HCT116 (cell line): Measurements from ENCODE around the gene ERC2.

Source experiments
- CBX3 ChIP-seq: IDR thresholded peaks from 2 replicates; pipeline ENCODE4 v1.6.1; 2012; ENCODE audit warnings: low read depth
- CTCF ChIP-seq, 3 experiments: fragments of 200-600 bp in 1 of 3; sonication (generic) in 1 of 3; IDR thresholded peaks in 2 of 3; conservative IDR thresholded peaks in 1 of 3; 2 replicates each; pipeline ENCODE4 v1.5.1; 2012 to 2017; ENCODE audit warnings: low read depth in 2 of 3, low read length in 2 of 3, antibody characterized with exemption in 1 of 3, borderline replicate concordance in 1 of 3, control low read depth in 1 of 3, mild to moderate bottlenecking in 1 of 3, mixed read lengths in 1 of 3, mixed run types in 1 of 3, moderate library complexity in 1 of 3; ENCODE audit not compliant: insufficient read depth in 1 of 3
- EGR1 ChIP-seq: IDR thresholded peaks from 2 replicates; pipeline ENCODE4 v1.6.1; 2012; ENCODE audit warnings: low read depth
- EZH2 ChIP-seq: fragments of 200-600 bp; sonication (generic); IDR thresholded peaks from 2 replicates; pipeline ENCODE4 v1.6.1; 2017; ENCODE audit warnings: antibody characterized with exemption, mixed run types
- EZH2phosphoT487 ChIP-seq: fragments of 200-600 bp; IDR thresholded peaks from 2 replicates; pipeline ENCODE4 v1.6.1; 2018; ENCODE audit warnings: antibody characterized with exemption, borderline replicate concordance
- FOSL1 ChIP-seq: IDR thresholded peaks from 2 replicates; pipeline ENCODE4 v1.6.1; 2012; ENCODE audit warnings: low read depth
- JUND ChIP-seq: IDR thresholded peaks from 2 replicates; pipeline ENCODE4 v1.6.1; 2012
- MAX ChIP-seq: IDR thresholded peaks from 2 replicates; pipeline ENCODE4 v1.6.1; 2012
- POLR2A ChIP-seq: IDR thresholded peaks from 2 replicates; pipeline ENCODE4 v1.7.0; 2011; ENCODE audit warnings: borderline replicate concordance; ENCODE audit not compliant: insufficient read depth, insufficient read length; ENCODE audit errors: extremely low read depth
- POLR2AphosphoS5 ChIP-seq: IDR thresholded peaks from 2 replicates; pipeline ENCODE4 v1.6.1; 2011; ENCODE audit warnings: mild to moderate bottlenecking, low read depth, low read length, moderate library complexity
- SP1 ChIP-seq: IDR thresholded peaks from 2 replicates; pipeline ENCODE4 v1.6.1; 2012; ENCODE audit warnings: low read depth
- YY1 ChIP-seq: IDR thresholded peaks from 2 replicates; pipeline ENCODE4 v1.6.1; 2011; ENCODE audit warnings: low read length, low read depth, moderate library complexity, mild to moderate bottlenecking; ENCODE audit not compliant: insufficient replicate concordance; ENCODE audit errors: extremely low read depth
- ZBTB33 ChIP-seq: IDR thresholded peaks from 2 replicates; pipeline ENCODE4 v1.6.1; 2011; ENCODE audit warnings: mild to moderate bottlenecking, low read length, moderate library complexity; ENCODE audit not compliant: insufficient replicate concordance; ENCODE audit errors: extremely low read depth

- TF ChIP-seq EGR1 (no peak), JUND (no peak), POLR2A (no peak), CTCF (IDR thresholded peaks at IDR 0.05 in 2 of 3, conservative IDR thresholded peaks at IDR 0.05 in 1 of 3; ENCODE audit: borderline replicate concordance in 1 of 3, insufficient read depth in 1 of 3, low read depth in 2 of 3, low read length in 2 of 3) (no peak), POLR2AphosphoS5 (no peak), YY1 (no peak), EZH2 (no peak), ZBTB33 (no peak), FOSL1 (no peak), EZH2phosphoT487 (no peak), CBX3 (no peak), SP1 (no peak), MAX (no peak)
These were observed 412.7 kb downstream of the ERC2 start for GRCh38 chr3:56055546-56055945.
